ENCODE data around the gene RNF34. TPM values are rescaled to one million over a fixed set of nuclear protein-coding genes. Genes with fewer than 3 reads are reported as not detected.
A peak's percentile ranks its signal among the peaks of the same experiment; 100 is the strongest.

Gene RNF34
- total and polyA plus RNA-seq, 2 of the 13 experiments (the other 11 are each of a cell fraction or from before 2014, with no cell fraction given), result 36.8 to 53.2 TPM

DNA sequence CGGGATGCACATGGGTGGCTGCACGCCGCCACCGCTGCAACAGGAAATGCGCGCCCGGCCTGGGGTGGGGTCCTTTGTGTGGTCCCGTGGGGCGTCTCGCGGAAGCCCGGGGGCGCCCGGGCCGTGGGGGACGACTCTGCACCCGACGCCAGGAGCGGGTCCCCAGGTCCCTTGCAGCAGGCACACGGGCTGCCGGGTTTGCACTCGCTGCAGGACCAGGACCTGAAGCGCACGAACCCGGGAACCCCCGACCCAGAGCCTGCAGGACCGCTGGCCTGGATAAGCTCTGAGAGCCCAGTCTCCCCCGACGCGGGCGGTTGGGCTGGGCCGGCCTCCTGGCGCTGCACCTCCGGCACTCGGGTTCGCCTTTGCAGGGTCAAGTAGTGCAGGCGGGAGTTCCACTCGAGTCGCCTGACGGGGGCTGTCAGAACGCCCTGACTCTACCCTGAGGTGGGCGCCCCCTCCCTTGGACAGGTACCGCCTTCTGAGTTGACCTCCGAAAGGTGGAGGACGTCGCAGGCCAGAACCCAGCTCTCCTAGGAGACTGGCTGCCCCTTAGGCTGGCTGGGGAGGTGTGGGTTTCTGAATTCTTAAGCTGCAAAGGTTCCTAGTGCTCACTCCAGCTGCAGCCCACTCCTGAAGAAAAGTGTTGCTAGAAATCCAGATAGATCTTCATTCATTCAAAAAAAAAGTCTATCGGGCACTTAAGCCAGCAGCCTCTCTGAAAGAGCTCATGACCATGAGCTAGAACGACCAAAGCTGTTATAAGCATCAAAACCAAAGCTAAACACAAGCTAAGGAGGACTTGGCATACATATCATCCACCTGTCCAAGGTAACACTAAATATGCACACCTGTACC is 68.0 kb downstream of the RNF34 start (continued):
- TF ChIP-seq, protein P1, sequence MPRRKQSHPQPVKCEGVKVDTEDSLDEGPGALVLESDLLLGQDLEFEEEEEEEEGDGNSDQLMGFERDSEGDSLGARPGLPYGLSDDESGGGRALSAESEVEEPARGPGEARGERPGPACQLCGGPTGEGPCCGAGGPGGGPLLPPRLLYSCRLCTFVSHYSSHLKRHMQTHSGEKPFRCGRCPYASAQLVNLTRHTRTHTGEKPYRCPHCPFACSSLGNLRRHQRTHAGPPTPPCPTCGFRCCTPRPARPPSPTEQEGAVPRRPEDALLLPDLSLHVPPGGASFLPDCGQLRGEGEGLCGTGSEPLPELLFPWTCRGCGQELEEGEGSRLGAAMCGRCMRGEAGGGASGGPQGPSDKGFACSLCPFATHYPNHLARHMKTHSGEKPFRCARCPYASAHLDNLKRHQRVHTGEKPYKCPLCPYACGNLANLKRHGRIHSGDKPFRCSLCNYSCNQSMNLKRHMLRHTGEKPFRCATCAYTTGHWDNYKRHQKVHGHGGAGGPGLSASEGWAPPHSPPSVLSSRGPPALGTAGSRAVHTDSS (CRISPR knock-in tag; conservative IDR thresholded peaks at IDR 0.05), result no peak
- TF ChIP-seq, protein P2, sequence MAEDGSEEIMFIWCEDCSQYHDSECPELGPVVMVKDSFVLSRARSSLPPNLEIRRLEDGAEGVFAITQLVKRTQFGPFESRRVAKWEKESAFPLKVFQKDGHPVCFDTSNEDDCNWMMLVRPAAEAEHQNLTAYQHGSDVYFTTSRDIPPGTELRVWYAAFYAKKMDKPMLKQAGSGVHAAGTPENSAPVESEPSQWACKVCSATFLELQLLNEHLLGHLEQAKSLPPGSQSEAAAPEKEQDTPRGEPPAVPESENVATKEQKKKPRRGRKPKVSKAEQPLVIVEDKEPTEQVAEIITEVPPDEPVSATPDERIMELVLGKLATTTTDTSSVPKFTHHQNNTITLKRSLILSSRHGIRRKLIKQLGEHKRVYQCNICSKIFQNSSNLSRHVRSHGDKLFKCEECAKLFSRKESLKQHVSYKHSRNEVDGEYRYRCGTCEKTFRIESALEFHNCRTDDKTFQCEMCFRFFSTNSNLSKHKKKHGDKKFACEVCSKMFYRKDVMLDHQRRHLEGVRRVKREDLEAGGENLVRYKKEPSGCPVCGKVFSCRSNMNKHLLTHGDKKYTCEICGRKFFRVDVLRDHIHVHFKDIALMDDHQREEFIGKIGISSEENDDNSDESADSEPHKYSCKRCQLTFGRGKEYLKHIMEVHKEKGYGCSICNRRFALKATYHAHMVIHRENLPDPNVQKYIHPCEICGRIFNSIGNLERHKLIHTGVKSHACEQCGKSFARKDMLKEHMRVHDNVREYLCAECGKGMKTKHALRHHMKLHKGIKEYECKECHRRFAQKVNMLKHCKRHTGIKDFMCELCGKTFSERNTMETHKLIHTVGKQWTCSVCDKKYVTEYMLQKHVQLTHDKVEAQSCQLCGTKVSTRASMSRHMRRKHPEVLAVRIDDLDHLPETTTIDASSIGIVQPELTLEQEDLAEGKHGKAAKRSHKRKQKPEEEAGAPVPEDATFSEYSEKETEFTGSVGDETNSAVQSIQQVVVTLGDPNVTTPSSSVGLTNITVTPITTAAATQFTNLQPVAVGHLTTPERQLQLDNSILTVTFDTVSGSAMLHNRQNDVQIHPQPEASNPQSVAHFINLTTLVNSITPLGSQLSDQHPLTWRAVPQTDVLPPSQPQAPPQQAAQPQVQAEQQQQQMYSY (CRISPR knock-in tag; IDR thresholded peaks at IDR 0.05), result no peak
- TF ChIP-seq, protein P3, sequence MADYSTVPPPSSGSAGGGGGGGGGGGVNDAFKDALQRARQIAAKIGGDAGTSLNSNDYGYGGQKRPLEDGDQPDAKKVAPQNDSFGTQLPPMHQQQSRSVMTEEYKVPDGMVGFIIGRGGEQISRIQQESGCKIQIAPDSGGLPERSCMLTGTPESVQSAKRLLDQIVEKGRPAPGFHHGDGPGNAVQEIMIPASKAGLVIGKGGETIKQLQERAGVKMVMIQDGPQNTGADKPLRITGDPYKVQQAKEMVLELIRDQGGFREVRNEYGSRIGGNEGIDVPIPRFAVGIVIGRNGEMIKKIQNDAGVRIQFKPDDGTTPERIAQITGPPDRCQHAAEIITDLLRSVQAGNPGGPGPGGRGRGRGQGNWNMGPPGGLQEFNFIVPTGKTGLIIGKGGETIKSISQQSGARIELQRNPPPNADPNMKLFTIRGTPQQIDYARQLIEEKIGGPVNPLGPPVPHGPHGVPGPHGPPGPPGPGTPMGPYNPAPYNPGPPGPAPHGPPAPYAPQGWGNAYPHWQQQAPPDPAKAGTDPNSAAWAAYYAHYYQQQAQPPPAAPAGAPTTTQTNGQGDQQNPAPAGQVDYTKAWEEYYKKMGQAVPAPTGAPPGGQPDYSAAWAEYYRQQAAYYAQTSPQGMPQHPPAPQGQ (CRISPR knock-in tag; IDR thresholded peaks at IDR 0.05; ENCODE audit: borderline replicate concordance), result no peak
- TF ChIP-seq, protein P4, sequence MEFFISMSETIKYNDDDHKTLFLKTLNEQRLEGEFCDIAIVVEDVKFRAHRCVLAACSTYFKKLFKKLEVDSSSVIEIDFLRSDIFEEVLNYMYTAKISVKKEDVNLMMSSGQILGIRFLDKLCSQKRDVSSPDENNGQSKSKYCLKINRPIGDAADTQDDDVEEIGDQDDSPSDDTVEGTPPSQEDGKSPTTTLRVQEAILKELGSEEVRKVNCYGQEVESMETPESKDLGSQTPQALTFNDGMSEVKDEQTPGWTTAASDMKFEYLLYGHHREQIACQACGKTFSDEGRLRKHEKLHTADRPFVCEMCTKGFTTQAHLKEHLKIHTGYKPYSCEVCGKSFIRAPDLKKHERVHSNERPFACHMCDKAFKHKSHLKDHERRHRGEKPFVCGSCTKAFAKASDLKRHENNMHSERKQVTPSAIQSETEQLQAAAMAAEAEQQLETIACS (CRISPR knock-in tag; IDR thresholded peaks at IDR 0.05), result no peak
- TF ChIP-seq TARDBP (CRISPR knock-in tag; IDR thresholded peaks at IDR 0.05) (no peak), JDP2 (CRISPR knock-in tag; IDR thresholded peaks at IDR 0.05; ENCODE audit: borderline replicate concordance) (no peak), JARID2 (CRISPR knock-in tag; IDR thresholded peaks at IDR 0.05; ENCODE audit: insufficient replicate concordance) (no peak), FOXO1 (CRISPR knock-in tag; IDR thresholded peaks at IDR 0.05) (0 out of 2 replicates have a peak, but pooled peaks have one; percentile 11), IRX3 (CRISPR knock-in tag; IDR thresholded peaks at IDR 0.05; ENCODE audit: borderline replicate concordance, low read depth) (no peak), MATR3 (CRISPR knock-in tag; IDR thresholded peaks at IDR 0.05) (no peak), SAP130 (CRISPR knock-in tag; IDR thresholded peaks at IDR 0.05; ENCODE audit: low read depth) (peak; percentile 40; the same call in 1 of the 2 replicates), CENPX (CRISPR knock-in tag; IDR thresholded peaks at IDR 0.05) (no peak), HNF4A (CRISPR knock-in tag; IDR thresholded peaks at IDR 0.05) (no peak)
- TF ChIP-seq, protein P5, sequence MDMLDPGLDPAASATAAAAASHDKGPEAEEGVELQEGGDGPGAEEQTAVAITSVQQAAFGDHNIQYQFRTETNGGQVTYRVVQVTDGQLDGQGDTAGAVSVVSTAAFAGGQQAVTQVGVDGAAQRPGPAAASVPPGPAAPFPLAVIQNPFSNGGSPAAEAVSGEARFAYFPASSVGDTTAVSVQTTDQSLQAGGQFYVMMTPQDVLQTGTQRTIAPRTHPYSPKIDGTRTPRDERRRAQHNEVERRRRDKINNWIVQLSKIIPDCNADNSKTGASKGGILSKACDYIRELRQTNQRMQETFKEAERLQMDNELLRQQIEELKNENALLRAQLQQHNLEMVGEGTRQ (IDR thresholded peaks at IDR 0.05; ENCODE audit: low read depth, low read length), result no peak
- TF ChIP-seq, protein P5 (CRISPR knock-in tag; IDR thresholded peaks at IDR 0.05; ENCODE audit: borderline replicate concordance), result no peak
